CD4-positive, alpha-beta T cell treated with Interferon gamma for 1 hour (primary cell): ENCODE data around the gene LIMS1.
"Not testable (repeated sequence)": the region's sequence is repeated elsewhere in the genome, so short reads cannot be mapped to it uniquely, and the experiment has no call there.

Experiments
- DNase-seq: peaks from one replicate; pipeline ENCODE4 v3.0.0-alpha.2; 2020

Gene LIMS1, protein sequence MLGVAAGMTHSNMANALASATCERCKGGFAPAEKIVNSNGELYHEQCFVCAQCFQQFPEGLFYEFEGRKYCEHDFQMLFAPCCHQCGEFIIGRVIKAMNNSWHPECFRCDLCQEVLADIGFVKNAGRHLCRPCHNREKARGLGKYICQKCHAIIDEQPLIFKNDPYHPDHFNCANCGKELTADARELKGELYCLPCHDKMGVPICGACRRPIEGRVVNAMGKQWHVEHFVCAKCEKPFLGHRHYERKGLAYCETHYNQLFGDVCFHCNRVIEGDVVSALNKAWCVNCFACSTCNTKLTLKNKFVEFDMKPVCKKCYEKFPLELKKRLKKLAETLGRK

DNA sequence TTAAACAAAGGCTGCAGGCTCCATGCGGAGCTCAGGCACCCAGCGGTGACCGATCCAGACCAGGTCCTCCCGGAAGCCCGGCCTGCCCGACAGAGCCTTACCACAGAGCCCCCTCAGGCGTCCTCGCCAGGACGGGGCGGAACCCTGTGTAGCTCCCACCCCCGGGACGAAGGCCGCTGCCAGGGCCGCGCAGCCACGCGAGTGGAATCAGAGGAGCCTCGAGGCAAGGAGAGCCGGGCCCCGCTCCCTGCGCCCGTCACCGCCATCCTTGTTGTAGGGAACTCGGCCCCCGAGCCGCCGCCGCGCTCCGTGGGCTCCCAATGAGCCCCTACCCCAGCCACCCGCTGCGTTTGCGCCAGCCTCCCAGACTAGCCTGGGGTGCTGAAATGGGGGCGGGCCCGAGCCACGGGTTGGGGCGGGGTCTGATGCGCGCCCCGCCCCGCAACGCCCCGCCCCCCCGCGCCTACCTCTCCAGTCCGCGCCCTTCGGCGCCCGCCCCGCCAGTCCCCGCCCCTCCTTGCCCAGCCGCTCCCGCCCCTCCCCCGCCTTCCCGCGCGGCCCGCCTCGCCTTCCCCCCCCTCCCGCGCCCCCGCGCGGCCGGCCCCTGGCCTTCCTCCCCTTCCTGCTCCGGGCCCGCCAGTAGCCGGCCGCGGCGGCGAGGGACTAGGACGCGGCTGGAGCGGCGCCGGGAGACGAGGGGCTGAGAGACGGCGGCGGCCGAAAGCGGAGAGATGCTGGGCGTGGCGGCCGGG, at the start of gene LIMS1:
Gene LIMS1 (plus strand): TSS at position 639 of the 752 bp plus-strand sequence. CDS start 93 bp downstream, at position 732.
- peak; percentile 89 for DNase-seq

DNA sequence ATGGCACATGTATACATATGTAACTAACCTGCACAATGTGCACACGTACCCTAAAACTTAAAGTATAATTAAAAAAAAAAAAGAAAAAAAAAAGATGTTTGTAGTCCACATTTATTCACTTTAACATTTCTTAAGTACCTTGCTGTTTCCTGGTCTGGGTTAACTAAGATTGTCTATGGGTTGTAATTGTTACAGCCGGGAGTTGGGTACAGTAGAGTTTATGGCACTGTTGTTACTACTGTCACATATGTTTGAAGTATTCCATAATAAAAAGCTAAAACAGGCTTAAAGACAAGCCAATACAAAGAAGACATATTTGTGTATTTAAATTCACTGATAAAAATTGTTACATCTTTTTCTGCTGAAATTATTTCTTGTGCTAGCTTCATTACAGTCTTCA, 49.0 kb upstream of the LIMS1 start:
- DNase-seq = no peak

DNA sequence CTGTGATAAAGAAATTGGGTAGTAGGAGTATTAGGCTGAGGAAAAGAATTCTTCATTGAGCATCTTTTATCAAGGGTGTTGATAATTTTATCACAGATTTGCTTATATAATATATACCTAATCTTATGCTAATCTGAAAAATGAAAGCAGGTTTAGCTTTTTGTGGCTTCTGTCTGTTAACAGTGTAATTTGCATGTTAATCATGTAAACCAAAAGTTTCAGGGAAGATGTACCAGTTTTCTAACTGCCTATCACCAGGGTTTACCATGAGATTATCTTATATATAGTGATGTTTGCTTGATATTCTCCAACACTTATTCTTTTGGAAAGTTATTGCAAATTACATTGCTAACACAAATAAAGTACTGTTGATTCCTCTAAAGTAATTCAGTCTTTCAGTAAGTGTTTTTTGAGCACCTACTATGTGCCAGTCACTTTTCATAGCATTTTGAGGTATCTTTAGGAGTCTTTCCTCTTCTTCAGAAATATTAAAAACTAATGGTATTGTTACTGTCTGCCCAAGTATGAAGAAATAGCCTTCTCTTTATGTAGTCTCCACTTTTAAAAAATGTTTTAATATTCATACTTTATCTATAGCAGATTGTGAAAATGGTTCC, 43.7 kb upstream of the LIMS1 start:
- DNase-seq = no peak

DNA sequence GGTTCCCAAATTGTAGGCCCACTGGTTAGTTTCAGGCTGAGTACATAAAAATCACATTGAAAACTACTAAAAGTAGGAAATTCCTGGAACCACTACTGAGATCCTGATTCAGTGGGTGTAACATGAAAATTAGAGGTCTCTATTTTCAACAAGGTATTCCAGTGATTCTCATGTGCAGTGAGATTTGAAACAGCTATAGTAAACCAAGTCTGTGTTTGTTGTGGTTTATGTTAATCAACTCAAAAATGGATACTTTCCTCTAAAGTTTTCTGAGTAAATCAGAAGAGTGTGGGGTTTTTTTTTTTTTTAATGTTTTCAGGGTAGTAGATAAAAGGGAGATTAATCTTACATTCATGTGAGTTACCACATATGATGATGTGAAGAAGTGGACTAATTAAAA, 42.4 kb upstream of the LIMS1 start:
- DNase-seq = no peak

DNA sequence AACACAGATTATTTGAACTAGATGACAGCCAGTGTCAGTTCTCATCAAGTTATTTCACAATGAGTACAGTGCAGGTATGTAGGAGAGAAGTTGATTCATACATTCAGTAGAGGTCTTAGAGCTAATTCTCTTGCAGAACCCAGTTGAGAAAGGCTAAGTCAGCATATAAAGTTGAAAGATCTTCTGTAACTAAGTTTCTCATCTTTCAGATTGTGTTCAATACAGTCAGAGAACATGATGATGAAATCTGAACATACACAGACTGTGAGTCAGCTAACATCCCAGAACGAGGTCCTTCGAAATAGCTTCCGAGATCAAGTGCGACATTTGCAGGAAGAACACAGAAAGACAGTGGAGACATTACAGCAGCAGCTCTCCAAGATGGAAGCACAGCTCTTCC, 41.9 kb upstream of the LIMS1 start:
- DNase-seq = no peak

DNA sequence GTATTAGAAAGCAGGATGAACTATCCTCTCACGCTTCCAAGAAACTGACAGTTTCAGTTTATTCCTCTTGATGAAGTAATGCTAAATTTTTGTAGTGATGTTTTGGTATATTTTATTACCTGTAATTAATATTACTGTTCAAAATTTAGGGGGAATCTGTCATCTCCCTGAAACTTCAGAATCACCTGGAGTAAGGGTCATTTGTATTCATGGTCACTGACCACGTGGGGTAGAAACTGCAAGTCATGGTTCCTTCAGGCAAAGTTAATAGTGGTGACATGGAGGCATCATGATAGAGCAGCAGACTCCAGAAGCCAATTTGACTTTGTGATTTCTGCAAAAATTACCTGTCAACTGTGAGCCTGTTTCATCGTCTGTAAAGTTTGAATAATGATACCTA, 38.1 kb upstream of the LIMS1 start:
- not testable (repeated sequence) for DNase-seq

DNA sequence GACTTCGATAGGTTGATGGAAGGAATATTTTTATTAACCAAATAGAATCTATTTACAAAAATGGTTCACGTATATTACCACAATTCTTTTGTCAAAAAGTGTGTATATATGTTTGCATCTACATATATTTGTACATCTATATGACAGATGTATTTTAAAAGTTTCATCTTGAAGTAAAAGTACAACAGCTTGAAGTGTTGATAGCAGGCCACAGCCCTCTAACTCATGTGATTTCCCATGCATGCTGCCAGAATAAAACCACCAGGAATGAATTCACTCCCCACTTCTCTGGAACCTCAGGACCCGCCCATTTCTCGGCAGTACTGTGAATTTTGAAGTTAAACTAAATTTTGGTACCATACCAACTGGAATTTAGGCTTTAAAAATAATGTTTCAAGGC, 26.6 kb upstream of the LIMS1 start:
- DNase-seq = not testable (repeated sequence)

DNA sequence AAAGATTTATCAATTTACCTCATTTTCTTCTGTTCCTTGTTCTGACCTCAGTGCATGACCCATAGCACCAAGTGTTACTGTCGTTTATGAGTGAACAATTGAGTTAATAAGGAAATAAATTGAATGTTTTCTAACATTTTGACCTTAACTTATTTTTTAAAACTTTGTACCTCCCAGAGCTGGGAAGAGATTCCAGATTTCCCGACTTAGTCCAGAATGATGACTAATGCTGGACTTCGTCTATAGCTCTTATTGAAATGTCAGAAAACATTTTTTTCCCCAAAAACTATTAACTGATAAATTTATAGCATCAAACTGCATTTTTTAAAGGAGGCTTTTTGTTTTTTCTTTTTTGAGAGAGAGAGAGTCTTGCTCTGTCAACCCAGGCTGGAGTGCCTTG, 21.8 kb upstream of the LIMS1 start:
- DNase-seq = not testable (repeated sequence)

DNA sequence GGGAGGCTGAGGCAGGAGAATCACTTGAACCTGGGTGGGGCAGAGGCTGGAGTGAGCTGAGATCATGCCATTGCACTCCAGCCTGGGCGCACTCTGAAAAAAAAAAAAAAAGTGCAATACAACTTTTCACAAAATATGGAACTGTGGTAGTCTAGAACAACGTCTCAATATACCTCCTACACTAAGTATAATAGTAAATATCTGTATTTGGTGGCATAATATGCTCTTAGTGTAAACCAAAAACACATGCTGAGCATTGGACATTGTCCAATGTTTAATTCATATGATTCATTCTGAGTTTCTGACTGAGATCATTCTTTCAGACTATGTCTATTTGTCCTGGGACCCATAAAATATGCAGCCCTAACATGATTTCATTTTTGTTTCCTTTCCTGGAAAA, 19.8 kb upstream of the LIMS1 start:
- DNase-seq = not testable (repeated sequence)

DNA sequence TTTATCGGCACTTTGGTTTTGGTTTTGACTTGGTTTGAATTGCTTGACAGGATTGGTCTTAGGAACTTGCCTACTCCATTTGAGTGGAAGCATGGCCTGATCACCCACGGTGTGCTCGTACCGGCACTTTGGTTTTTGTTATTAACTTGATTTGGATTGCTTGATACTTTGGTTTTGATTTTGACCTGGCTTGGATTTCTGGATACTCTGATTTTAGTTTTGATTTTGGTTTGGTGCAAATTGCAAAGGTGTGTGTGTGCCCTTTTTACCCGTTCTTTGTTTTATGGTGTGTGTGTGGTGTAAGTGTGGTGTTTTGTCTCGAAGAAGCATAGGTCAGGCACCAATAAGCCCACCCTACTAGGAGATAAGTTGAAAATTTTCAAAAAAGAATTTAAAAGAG, 9.6 kb upstream of the LIMS1 start:
- not testable (repeated sequence) for DNase-seq

DNA sequence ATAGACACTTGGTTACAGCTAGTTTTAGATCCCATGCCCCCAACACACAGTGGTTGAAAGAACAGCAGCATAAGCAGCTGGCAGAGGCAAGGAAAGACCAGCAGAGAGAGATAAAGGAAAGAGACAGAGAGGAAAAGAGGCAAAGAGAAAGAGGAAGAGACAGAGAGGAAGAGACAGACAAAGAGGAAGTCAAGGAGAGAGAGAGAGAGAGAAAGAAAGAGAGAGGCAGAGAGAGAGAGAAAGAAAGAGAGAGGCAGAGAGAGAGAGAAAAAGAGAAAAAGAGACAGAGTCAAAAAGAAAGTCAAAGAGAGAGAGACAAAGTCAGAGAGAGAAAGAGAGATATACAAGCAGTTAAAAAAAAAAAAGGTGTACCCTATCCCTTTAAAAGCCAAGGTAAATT, 9.0 kb upstream of the LIMS1 start:
- not testable (repeated sequence) for DNase-seq

DNA sequence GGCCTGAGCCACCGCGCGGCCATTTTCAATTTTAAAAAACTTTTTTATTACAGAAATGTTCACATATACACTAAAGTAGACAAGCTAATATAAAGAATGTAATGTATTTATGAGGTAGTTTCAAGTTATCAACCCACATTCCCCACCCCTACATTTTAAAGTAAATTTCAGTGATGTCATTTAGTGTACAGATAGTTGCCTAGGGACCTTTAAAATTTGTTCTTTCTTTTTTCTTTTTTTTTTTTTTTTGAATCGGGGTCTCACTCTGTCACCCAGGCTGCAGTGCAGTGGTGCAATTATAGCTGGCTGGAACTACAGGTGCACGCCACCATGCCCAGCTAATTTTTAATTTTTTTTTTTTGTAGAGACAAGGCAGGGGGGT, 2.6 kb upstream of the LIMS1 start:
- no peak for DNase-seq

DNA sequence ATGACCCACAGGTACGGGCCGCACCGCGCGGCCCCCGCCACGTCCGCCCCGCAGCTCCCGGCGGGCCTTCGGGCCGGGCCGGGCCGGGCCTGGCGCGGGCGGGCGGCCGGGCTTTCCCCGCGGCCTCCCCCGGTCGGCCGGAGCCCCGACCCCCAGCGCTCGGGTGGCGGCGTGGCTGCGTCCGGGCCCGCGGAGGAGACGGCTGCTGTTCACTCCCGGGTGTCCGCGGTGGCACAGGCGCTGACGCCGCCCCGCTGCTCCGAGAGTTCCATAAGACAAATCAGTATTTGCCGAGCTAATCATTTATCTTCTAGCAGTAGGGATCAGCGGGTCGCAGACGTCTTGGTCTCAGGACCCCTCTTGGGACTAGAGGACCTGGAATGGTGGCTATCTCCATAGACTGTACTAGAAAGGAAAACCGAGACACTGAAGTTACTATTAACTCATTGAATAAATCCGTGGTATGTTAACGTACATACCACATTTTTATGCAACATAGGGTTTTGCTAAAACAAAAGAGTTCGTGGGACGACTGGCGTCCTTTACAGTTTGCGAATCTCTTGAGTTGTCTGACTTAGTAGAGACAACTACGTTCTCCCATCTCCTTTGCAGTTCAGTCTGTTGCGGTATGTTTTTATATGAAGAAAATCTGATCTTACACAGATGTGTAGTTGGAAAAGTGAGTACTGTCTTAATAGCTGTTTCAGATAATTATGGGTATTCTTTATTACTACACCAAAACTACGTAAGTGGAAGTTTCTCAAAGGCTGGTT, 500 bp downstream of the LIMS1 start:
- no peak for DNase-seq

DNA sequence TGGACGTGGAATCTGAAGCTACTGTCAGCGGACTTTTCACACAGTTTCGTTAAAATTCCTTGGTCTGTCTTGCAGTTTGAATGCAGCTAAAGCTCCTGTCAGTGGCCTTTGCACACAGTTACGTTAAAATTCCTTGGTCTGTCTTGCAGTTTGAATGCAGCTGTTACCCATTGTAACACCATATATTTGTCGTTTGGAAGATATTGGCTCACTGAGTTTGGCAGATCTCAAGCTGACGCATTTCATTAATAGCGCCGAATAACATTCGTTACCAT, 1.0 kb downstream of the LIMS1 start:
- no peak for DNase-seq

DNA sequence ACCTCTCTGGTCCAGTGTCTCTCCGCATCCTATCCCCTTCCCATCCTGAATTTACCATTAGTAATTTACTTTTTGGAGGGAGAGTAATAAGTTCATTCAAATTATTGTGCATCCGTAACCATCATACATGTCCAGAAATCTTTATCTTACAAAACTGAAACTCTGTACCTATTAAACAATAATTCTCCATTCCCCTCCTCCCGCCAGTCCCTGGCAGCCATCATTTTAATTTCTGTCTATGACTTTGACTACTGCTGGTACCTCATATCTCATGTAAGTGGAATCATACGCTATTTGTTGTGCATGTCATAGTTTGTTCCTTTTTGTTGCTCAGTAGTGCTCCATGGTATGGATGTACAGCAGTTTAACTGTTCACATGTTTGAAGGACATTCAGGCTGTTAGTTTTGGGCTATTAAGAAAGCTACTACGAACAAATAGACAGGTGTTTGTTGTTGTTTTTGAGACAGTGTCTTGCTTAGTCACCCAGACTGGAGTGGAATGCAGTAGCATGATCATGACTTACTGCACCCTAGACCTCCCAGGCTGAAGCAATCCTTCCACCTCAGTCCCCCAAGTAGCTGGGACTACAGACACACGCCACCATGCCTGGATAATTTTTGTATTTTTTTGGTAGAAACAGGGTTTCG, 2.0 kb downstream of the LIMS1 start:
- no peak for DNase-seq

DNA sequence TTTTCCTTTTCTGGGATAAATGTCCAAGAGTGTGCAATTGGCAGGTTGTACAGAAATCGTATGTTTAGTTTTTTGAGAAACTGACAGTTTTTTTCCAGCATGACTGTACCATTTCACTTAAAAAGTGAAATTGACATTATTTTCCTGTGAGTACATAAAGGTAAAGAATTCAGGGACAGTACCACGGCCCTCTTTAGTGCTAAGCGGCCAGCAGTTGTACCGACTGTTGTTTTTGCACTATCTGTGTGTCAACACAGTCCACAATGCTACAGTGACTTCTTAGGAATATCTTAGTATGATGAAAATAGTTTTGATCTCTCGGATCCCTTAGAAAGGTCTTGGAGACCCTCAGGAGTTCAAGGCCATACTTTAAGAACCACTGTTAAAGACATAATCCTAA, 2.6 kb downstream of the LIMS1 start:
- DNase-seq = no peak

DNA sequence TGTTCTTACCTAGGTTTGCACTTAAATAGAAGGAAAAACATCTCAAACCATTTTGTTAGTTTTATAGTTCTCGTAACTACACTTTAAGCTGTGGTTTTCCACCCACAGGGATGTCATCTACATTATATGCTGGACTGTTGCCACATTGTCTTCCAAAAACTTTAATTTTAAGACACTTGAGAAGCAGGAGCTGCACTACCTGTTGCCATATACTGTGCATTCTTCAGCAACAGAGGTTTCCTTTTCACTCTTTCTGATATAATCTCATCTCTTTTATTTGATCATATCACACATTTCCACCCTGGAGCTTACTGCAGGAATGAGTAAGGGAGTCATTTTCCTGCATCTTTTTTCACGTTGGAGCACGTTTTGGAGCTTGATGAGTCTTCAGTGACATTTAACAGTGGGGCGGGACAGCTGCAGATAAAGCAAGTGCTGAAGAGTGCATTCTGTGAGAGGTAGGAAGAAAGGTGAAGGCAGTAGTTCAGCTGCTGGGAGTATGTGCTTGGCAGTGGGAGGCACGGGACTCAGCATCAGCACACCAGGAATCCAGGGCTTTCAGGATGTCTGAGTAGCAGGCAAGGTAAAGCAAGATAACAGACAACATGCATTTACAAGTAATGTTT, 3.8 kb downstream of the LIMS1 start:
- no peak for DNase-seq

DNA sequence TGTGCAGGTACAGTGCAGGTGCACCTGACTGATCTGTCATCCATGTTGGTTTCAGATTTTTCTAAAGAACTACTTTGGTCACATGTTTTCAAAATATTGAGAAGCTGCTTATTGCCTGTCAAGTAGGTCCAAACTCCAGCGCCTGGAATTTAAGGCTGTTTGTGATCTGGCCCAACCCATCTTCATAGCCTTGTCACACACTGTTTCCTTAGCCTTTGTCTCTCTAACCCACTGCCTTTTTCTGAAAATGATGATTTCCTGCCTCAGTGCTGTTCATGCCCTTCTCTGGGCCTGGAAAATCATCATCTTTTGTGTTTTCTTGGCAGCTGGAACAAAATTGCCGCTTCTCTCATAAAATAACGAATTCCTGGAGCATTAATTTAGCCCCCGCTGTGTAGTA, 7.2 kb downstream of the LIMS1 start:
- DNase-seq = no peak

DNA sequence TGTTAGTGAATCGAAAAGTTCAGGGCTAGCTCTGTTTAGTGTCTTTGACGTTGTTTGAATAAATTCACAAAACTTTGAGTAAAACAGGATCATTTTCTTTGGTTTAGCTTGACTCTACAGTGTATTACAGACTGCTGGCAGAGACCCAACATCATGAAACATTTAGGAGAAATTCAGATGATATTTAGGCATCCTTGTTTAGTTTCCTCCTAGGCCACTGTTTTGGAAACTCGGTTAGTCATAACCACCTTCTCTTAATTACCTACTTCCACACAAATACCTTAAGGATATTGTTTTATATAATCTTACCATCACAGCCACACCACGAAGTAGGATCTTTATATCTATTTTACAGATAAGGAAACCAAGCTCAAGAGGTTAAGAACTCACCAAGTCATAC, 7.8 kb downstream of the LIMS1 start:
- DNase-seq = no peak

DNA sequence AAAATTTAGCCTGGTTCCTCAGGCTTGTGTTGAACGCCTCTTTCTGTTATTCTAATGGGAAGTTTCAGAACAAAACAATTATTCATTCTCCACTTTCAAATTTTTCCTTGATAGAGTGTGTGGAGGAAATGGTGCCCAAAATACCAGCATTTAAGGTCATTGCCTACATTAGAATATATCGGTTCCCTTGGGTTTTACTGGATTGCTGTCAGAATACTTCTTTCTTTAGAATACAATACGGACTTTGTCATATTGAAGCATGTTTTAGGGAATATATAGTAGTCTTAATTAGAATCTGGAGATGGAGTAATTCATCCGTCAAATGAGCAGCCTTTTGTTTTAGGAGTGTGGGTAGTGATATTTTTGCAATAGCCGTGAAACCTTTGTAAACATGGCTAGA, 13.3 kb downstream of the LIMS1 start:
- no peak for DNase-seq

DNA sequence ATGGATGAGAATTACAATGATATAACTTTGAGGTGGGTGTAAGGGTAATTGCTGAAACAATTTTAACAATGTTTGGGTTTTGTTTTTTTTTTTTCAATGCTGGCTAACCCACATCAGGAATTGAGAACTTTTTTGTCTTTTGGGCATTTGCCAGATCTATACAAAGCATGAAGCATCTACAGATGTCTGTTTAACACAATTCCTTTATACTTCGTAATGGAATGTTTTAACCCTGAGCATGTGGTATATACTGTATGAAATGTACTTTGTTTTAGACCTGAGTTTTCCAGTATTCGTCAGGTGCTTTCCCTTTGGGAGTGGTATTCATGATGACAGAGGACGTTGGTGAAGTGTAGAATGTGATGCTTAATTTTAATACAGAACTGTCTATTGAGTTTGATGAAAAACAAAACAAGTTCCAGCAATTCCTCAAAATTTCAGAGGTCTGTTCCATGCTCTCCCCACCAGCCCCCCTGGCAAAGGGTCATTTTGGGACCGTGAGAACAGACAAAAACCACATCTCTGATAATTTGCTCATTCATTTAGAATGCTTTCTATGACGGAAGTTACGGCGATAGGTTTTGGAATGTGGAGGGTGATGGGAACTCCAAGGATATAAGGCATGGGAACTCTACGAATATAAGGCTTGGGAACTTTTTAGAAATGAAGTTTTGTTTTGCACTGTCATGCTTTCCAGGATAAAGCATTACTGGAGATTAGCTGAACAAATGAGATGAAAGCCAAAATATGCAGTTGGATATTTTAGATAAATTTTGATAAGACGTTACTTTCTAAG, 14.1 kb downstream of the LIMS1 start:
- no peak for DNase-seq

DNA sequence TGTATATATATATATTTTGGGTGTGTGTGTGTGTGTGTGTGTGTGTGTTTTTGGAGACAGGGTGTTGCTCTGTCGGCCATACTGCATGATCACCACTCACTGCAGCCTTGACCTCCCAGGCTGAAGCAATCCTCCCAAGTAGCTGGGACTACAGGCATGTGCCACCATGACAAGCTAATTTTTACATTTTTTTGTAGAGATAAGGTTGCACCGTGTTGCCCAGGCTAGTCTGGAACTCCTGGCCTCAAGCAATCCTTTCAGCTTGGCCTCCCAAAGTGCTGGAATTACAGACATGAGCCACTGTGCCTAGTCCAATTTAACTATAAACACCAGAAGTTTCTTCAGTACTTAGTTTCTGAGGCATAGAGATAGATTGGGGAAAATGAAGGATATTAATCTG, 18.3 kb downstream of the LIMS1 start:
- DNase-seq = no peak
